ENCODE data around the gene TWNK.

The TWNK gene

DNA sequence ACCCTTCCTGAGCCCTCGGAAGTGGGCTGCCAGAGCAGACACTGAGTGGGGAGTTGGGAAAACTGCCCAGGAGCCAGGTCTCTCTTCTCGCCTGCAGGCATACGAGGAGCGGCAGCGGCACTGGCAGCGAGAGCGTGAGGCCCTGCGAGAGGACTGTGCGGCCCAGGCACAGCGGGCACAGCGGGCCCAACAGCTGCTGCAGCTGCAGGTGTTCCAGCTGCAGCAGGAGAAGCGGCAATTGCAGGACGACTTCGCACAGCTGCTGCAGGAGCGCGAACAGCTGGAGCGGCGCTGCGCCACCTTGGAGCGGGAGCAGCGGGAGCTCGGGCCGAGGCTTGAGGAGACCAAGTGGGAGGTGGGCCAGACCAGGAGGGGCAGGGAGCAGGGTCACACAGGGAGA is 18.0 kb downstream of the TWNK start:
- H3K4me3 ChIP-seq (ENCODE audit: low read length) = no peak overlapping the region
- H3K36me3 ChIP-seq (replicated peaks; ENCODE audit: low read depth, low read length) = no peaks in the 10 kb centered on the region
- TF ChIP-seq, protein P1, sequence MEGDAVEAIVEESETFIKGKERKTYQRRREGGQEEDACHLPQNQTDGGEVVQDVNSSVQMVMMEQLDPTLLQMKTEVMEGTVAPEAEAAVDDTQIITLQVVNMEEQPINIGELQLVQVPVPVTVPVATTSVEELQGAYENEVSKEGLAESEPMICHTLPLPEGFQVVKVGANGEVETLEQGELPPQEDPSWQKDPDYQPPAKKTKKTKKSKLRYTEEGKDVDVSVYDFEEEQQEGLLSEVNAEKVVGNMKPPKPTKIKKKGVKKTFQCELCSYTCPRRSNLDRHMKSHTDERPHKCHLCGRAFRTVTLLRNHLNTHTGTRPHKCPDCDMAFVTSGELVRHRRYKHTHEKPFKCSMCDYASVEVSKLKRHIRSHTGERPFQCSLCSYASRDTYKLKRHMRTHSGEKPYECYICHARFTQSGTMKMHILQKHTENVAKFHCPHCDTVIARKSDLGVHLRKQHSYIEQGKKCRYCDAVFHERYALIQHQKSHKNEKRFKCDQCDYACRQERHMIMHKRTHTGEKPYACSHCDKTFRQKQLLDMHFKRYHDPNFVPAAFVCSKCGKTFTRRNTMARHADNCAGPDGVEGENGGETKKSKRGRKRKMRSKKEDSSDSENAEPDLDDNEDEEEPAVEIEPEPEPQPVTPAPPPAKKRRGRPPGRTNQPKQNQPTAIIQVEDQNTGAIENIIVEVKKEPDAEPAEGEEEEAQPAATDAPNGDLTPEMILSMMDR (IDR thresholded peaks at IDR 0.05; ENCODE audit: low read depth, low read length) = no peak
- no peak for TF ChIP-seq EZH2phosphoT487 (IDR thresholded peaks at IDR 0.05; ENCODE audit: low read depth)

DNA sequence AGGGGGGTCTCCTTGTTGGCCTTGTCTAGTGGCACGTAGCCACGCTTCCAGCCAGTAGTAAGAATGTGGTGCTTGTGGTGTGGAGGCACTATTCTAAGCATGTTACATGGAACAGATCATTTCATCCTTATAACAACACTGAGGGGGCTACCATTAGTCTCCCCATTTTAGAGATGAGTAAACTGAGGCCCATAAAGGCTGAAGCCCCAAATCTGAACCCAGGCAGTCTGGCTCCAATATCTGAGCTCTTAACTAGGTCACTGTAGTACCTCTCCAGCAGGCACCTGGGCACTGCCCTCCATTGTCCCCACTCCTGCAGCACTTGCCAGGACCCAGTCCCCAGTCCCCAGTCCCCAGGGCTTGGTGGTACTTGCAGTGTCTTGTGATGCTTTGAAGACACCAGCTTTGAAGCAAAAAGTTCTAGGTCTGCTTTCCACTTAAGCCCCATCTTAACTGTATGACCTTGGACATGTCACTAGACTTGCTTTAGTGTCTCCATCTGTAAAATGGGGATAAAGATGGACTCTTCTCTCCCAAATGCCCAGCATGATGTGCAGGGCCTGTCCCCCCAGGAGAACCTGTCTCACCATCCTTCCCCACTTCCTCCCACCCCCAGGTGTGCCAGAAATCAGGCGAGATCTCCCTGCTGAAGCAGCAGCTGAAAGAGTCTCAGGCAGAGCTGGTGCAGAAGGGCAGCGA is 18.7 kb downstream of the TWNK start:
- Histone ChIP-seq H3K9me3 (ENCODE audit: insufficient read depth, low read length) (no peaks in the 10 kb centered on the region), H3K4me3 (ENCODE audit: low read length) (no peak overlapping the region), H3K4me2 (ENCODE audit: low read length) (no peak overlapping the region), H3K27ac (ENCODE audit: low read length) (no peak overlapping the region), H2AFZ (ENCODE audit: low read depth, low read length) (no peak overlapping the region), H3K9ac (ENCODE audit: low read length) (no peak overlapping the region), H3K27me3 (ENCODE audit: low read depth, low read length) (no peaks in the 10 kb centered on the region), H4K20me1 (ENCODE audit: insufficient read depth, low read length) (no peaks in the 10 kb centered on the region), H3K79me2 (ENCODE audit: low read length) (no peaks in the 10 kb centered on the region), H3K36me3 (replicated peaks; ENCODE audit: low read depth, low read length) (no peaks in the 10 kb centered on the region), H3K4me1 (ENCODE audit: low read length) (no peaks in the 10 kb centered on the region)
- no peak for TF ChIP-seq EZH2phosphoT487 (IDR thresholded peaks at IDR 0.05; ENCODE audit: low read depth)
- TF ChIP-seq, protein P1 (IDR thresholded peaks at IDR 0.05; ENCODE audit: low read depth, low read length) = no peak

More for the DNA sequence above, 18.0 kb downstream of the TWNK start:
- no peak overlapping the region for H3K4me2 ChIP-seq (ENCODE audit: low read length)
- no peaks in the 10 kb centered on the region for H3K4me1 ChIP-seq (ENCODE audit: low read length)
- no peak overlapping the region for H3K27ac ChIP-seq (ENCODE audit: low read length)
- no peak overlapping the region for H3K9ac ChIP-seq (ENCODE audit: low read length)
- H3K79me2 ChIP-seq (ENCODE audit: low read length) = no peaks in the 10 kb centered on the region
- H3K27me3 ChIP-seq (ENCODE audit: low read depth, low read length) = no peaks in the 10 kb centered on the region
- H3K9me3 ChIP-seq (ENCODE audit: insufficient read depth, low read length) = no peaks in the 10 kb centered on the region
- no peaks in the 10 kb centered on the region for H4K20me1 ChIP-seq (ENCODE audit: insufficient read depth, low read length)
- H2AFZ ChIP-seq (ENCODE audit: low read depth, low read length) = no peak overlapping the region

DNA sequence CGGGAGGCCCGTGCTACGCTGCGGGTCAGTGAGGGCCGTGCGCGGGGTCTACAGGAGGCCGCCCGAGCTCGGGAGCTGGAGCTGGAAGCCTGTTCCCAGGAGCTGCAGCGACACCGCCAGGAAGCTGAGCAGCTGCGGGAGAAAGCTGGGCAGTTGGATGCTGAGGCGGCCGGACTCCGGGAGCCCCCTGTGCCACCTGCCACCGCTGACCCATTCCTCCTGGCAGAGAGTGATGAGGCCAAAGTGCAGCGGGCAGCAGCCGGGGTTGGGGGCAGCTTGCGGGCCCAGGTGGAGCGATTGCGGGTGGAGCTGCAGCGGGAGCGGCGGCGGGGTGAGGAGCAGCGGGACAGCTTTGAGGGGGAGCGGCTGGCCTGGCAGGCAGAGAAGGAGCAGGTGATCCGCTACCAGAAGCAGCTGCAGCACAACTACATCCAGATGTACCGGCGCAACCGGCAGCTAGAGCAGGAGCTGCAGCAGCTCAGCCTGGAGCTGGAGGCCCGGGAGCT is 19.3 kb downstream of the TWNK start:
- Histone ChIP-seq H4K20me1 (ENCODE audit: insufficient read depth, low read length) (no peaks in the 10 kb centered on the region), H3K4me3 (ENCODE audit: low read length) (no peak overlapping the region), H3K4me1 (ENCODE audit: low read length) (no peaks in the 10 kb centered on the region), H3K36me3 (replicated peaks; ENCODE audit: low read depth, low read length) (no peaks in the 10 kb centered on the region), H3K9ac (ENCODE audit: low read length) (no peak overlapping the region), H2AFZ (ENCODE audit: low read depth, low read length) (no peak overlapping the region), H3K4me2 (ENCODE audit: low read length) (no peak overlapping the region), H3K79me2 (ENCODE audit: low read length) (no peaks in the 10 kb centered on the region), H3K27me3 (ENCODE audit: low read depth, low read length) (no peaks in the 10 kb centered on the region), H3K27ac (ENCODE audit: low read length) (no peak overlapping the region), H3K9me3 (ENCODE audit: insufficient read depth, low read length) (no peaks in the 10 kb centered on the region)
- TF ChIP-seq, protein P1 (IDR thresholded peaks at IDR 0.05; ENCODE audit: low read depth, low read length) = no peak
- TF ChIP-seq EZH2phosphoT487 (IDR thresholded peaks at IDR 0.05; ENCODE audit: low read depth) = no peak

DNA sequence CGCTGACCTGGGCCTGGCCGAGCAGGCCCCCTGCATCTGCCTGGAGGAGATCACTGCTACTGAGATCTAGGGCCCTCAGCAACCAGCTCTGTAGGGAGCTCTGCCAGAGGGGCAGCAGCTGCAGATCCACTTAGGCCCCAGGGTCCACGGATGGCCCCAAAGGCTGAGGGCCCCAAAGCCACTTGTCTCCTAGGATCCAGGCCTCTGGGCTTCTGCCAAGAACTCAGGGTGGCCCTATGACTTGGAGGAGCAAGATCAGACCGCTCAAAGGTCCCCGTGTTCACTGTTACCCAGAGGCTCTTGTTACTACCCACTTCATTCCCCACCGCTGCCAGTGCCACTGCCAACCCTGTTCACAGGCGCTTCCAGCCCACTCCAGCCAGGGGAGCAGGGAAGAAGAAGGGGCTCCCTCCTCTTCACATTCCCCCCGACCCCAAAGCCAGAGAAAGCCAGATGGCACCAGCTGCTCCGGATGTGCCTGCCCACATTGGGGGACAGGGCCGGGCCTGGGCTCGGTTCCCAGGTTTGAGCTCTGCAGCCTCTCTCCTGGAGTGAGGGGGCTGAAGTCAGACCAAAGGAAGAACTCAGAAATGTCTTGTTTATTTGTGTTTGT is 19.9 kb downstream of the TWNK start:
- Histone ChIP-seq H3K9me3 (ENCODE audit: insufficient read depth, low read length) (no peaks in the 10 kb centered on the region), H3K27me3 (ENCODE audit: low read depth, low read length) (no peaks in the 10 kb centered on the region), H2AFZ (ENCODE audit: low read depth, low read length) (no peak overlapping the region), H3K9ac (ENCODE audit: low read length) (no peak overlapping the region), H3K79me2 (ENCODE audit: low read length) (no peaks in the 10 kb centered on the region), H4K20me1 (ENCODE audit: insufficient read depth, low read length) (no peaks in the 10 kb centered on the region), H3K4me3 (ENCODE audit: low read length) (no peak overlapping the region), H3K4me2 (ENCODE audit: low read length) (no peak overlapping the region), H3K36me3 (replicated peaks; ENCODE audit: low read depth, low read length) (no peaks in the 10 kb centered on the region), H3K4me1 (ENCODE audit: low read length) (peaks cover under 1% of the 10 kb centered on the region; the same call in 1 of the 2 replicates), H3K27ac (ENCODE audit: low read length) (no peak overlapping the region)
- TF ChIP-seq, protein P1 (IDR thresholded peaks at IDR 0.05; ENCODE audit: low read depth, low read length) = no peak
- no peak for TF ChIP-seq EZH2phosphoT487 (IDR thresholded peaks at IDR 0.05; ENCODE audit: low read depth)

All from OCI-LY3 (cell line).